K562 (cell line): ENCODE results near the gene ZNF774. TPM values are rescaled to one million over a fixed set of nuclear protein-coding genes. Genes with fewer than 3 reads are reported as not detected.

Experiments
- ARID1B ChIP-seq: fragments of 450-650 bp; IDR thresholded peaks from 2 replicates; pipeline ENCODE4 v1.6.1; 2016; ENCODE audit warnings: antibody characterized with exemption, mild to moderate bottlenecking, inconsistent platforms
- ARNT ChIP-seq, 2 experiments: fragments of 450-650 bp; IDR thresholded peaks; 2 replicates each; pipeline ENCODE4 v1.6.1; 2016; ENCODE audit warnings: mild to moderate bottlenecking in 1 of 2
- CEBPB ChIP-seq: fragments of 450-650 bp; IDR thresholded peaks from 2 replicates; pipeline ENCODE4 v1.6.1; 2016; ENCODE audit warnings: missing genetic modification characterization, missing compliant biosample characterization
- E2F8 ChIP-seq: fragments of 450-650 bp; IDR thresholded peaks from 2 replicates; pipeline ENCODE4 v1.7.1; 2018; ENCODE audit warnings: mild to moderate bottlenecking, low read depth; ENCODE audit not compliant: partially characterized antibody
- EP300 ChIP-seq: IDR thresholded peaks from 2 replicates; pipeline ENCODE4 v1.6.1; 2012; ENCODE audit warnings: low read length, improper control_type of control experiment
- KAT8 ChIP-seq: fragments of 450-650 bp; IDR thresholded peaks from 2 replicates; pipeline ENCODE4 v1.6.1; 2016; ENCODE audit warnings: low read depth, mild to moderate bottlenecking
- KLF13 ChIP-seq: fragments of 450-650 bp; IDR thresholded peaks from 2 replicates; pipeline ENCODE4 v1.6.1; 2016; ENCODE audit warnings: missing genetic modification characterization, low read depth, mild to moderate bottlenecking, missing compliant biosample characterization, moderate library complexity, borderline replicate concordance
- MIER1 ChIP-seq: fragments of 450-650 bp; IDR thresholded peaks from 2 replicates; pipeline ENCODE4 v1.6.1; 2016; ENCODE audit warnings: antibody characterized with exemption, mild to moderate bottlenecking, low read depth
- NR2C1 ChIP-seq, 2 experiments: fragments of 450-650 bp; IDR thresholded peaks; 2 replicates each; pipeline ENCODE4 v1.6.1; 2017; ENCODE audit warnings: mild to moderate bottlenecking in 2 of 2, antibody characterized with exemption in 1 of 2, inconsistent platforms in 1 of 2, missing compliant biosample characterization in 1 of 2, missing genetic modification characterization in 1 of 2
- NR2C2 ChIP-seq, 2 experiments: fragments of 200-800 bp in 1 of 2; sonication (Bioruptor generic) in 1 of 2; sonication (generic) in 1 of 2; formaldehyde crosslinking in 1 of 2; IDR thresholded peaks; 2 replicates each; pipeline versions ENCODE4 v1.6.1 to v1.8.0; 2016 to 2022; ENCODE audit warnings: mild to moderate bottlenecking in 1 of 2, missing compliant biosample characterization in 1 of 2, missing genetic modification characterization in 1 of 2, missing genetic modification reagents in 1 of 2
- ZBTB9 ChIP-seq: fragments of 450-650 bp; formaldehyde crosslinking; IDR thresholded peaks from 2 replicates; pipeline ENCODE4 v1.4.0; 2020; ENCODE audit warnings: mild to moderate bottlenecking, moderate library complexity
- ZFX ChIP-seq: sonication (generic); formaldehyde crosslinking; IDR thresholded peaks from 2 replicates; pipeline ENCODE4 v1.8.0; 2022; ENCODE audit warnings: mild to moderate bottlenecking, missing genetic modification reagents, moderate library complexity
- ZNF407 ChIP-seq: fragments of 450-650 bp; IDR thresholded peaks from 2 replicates; pipeline ENCODE4 v1.6.1; 2016; ENCODE audit warnings: low read depth
- ZNF764 ChIP-seq: fragments of 250-450 bp; sonication (Bioruptor Pico); IDR thresholded peaks from 2 replicates; pipeline ENCODE4 v1.4.0; 2020; ENCODE audit warnings: low read depth, mild to moderate bottlenecking, moderate library complexity
- polyA plus RNA-seq, 8 experiments: library from polyadenylated mRNA; depleted of rRNA in 4 of 8; stranded (reverse) in 5 of 8; unstranded in 3 of 8; fragments of >200 nt; fragmentation: Nextera tagmentation in 2 of 8; fragmentation: Illumina TruSeq in 1 of 8; extraction: Ambion mirVana in 2 of 8; extraction: Trizol in 1 of 8; gene quantifications; 2 replicates each; pipeline versions ENCODE4 v1.2.1 to v1.2.3, GENCODE V29; 2011 to 2014; ENCODE audit warnings: inconsistent platforms in 1 of 8, missing spikeins in 1 of 8
- total RNA-seq, 7 experiments: library from RNA; depleted of rRNA in 6 of 7; stranded (reverse); fragments of >200 nt in 6 of 7; fragmentation: Illumina TruSeq in 2 of 7; extraction: Trizol in 2 of 7; gene quantifications; 2 replicates each; pipeline versions ENCODE4 v1.2.1 to v1.2.3, GENCODE V29; 2011 to 2021; ENCODE audit warnings: low replicate concordance in 1 of 7

Gene ZNF774
- total and polyA plus RNA-seq, 9 of the 15 experiments (the other 6 are each of a cell fraction or from before 2014, with no cell fraction given), result 0.32 to 2.0 (median 1.2) TPM

GRCh38 chr15:90400759-90401314 lies 48.8 kb downstream of the ZNF774 start (continued):
- peak; percentile 73 for TF ChIP-seq ZNF407
- peak; percentile 87 for TF ChIP-seq ZFX
- peak; percentile 79 for TF ChIP-seq ARID1B
- no peak for TF ChIP-seq MIER1
- TF ChIP-seq KAT8, result no peak
- TF ChIP-seq ZNF764 (CRISPR knock-in tag), result no peak
- TF ChIP-seq ZBTB9, result no peak
- no peak for TF ChIP-seq KLF13 (tag)
- peak in 1 of 2 experiments; percentile 54; a peak in 1 of 4 replicates for TF ChIP-seq ARNT (IDR thresholded peaks at IDR 0.05)
- peak; percentile 59 for TF ChIP-seq CEBPB
- TF ChIP-seq NR2C2 (CRISPR knock-in tag; IDR thresholded peaks at IDR 0.05), result no peak
- TF ChIP-seq NR2C2 (tag; IDR thresholded peaks at IDR 0.05), result peak; percentile 79
- peak; percentile 62; the same call in 1 of the 2 replicates for TF ChIP-seq NR2C1 (IDR thresholded peaks at IDR 0.05)
- TF ChIP-seq NR2C1 (tag; IDR thresholded peaks at IDR 0.05), result peak; percentile 66
- TF ChIP-seq E2F8, result peak; percentile 13
- TF ChIP-seq EP300, result peak; percentile 51
